Right forelimb (tissue), 1 donor: Measurements from ENCODE around the gene VOPP1.
"Not testable (repeated sequence)": the region's sequence is repeated elsewhere in the genome, so short reads cannot be mapped to it uniquely, and the experiment has no call there.

Experiments
- DNase-seq: peaks from one replicate; pipeline ENCODE4 v3.0.0-alpha.2; 2018

Gene VOPP1

DNA sequence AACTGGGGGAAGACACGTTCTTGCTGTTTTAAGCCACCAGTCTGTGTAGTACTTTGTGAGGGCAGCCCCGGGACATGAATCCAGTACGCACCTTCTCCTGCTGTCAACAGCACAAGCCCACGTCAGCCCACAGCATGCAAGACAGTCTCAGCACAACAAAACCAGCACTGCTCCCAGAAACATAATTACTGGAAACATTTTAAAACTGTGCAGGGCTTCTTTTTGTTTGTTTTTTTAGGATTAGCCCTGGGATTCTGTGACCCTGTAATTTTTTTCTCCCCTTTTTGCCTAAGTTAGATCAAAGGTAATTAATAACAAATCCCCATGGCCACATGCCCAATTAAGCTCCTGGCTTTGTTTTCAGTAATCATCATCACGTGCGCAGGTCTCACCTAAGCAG is 87.5 kb downstream of the VOPP1 start:
- DNase-seq = no peak

DNA sequence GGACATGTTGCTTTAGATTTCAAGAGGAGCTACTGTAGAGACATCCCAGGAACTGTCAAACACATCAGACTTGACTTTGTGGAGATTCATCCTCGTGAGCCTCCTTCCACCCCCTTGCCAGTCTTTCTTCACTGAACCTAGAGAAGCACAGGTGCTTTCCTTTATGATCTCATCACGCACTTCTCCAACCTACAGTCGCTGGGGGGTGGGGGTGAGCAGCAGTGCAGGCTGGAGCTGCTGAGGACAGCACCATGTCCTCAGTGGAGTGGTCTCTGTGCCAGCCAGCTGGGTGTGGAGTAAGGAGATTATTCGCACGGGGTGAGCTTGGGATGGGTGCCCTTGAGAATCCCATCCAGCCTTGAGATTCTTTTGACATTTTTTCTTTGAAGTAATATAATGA is 88.1 kb downstream of the VOPP1 start:
- no peak for DNase-seq

DNA sequence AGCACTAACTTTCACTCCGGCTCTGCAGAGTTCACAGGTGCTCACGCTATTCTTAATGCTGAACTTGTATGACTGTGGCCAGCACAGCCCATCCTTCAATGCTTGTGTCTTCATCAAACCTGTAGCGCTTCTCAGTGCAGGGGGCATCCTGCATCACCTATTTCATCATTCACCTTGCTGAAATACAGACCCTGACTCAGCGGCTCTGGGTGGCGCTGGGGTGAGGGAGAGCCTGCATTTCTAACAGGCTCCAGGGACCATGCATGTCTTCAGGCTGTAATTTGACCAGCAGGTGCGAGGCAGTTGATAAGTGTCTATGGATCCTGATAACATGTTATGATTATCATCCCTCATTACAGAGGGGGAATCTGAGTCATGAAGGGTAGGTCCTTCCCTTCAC is 89.3 kb downstream of the VOPP1 start:
- no peak for DNase-seq

DNA sequence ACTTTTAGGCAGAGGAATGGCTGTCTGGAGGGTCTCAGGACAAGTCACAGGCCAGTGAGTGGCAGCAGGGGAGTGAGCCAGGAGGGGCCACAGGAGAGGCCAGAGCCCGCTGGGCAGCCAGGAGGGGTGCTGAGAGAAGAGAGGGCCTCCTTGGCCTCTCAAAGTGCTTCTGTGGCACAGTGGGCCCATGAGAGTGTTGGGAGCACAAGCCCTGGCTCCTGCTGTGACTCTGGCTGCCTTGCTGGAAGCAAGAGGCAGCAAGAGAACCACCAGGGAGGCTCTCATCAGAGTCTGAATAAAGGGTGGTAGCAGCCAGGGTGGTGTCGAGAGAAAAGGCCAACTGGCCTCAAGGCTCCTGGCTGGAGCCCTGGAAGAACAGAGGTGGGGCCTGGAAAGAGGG is 91.1 kb downstream of the VOPP1 start:
- no peak for DNase-seq

DNA sequence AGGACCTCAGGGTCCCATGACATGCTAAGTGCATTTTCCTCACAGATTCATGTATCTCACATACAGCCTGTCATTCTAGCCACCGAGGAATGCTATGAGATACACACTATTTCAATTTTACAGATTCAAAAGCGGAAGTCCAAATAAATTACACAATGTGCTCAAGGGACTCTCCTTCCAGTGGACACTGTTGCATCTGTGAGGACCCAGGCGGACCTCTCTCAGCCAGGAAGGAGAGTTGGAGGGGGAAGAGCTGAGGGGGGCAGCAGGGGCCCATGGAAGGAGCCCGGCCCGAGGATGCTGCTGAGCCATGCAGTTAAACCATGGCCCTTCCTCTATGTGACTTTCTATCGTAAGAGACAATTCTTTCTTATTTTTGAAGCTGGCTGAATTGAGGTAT is 93.6 kb downstream of the VOPP1 start:
- no peak for DNase-seq

DNA sequence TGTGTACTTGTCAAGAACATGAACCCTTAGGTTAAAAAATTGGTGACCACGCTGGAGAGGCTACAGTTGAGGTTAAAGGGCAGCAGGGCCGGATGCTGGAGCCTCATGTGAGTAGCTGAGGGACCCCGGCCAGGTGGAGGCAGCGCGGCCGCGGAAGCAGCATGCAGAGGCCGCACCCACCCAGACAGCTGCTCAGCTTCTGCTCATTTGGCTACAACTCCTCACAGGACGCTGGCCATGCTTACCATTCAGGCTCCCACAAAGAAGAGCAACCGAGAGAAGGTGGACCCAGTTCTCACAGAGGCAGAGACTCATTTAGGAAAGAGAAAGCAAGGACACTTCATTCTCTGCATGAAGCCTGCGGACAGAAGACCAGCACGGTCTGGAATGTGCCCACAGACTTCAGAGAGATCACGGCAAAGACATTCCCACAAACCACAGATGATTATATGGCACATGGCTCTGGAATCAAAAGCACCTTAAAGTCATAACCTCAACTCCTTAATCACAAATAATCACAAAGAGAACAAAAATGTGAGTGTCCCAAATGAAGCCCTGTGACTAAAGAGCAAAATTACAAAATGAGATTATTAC is 94.4 kb downstream of the VOPP1 start:
- no peak for DNase-seq

DNA sequence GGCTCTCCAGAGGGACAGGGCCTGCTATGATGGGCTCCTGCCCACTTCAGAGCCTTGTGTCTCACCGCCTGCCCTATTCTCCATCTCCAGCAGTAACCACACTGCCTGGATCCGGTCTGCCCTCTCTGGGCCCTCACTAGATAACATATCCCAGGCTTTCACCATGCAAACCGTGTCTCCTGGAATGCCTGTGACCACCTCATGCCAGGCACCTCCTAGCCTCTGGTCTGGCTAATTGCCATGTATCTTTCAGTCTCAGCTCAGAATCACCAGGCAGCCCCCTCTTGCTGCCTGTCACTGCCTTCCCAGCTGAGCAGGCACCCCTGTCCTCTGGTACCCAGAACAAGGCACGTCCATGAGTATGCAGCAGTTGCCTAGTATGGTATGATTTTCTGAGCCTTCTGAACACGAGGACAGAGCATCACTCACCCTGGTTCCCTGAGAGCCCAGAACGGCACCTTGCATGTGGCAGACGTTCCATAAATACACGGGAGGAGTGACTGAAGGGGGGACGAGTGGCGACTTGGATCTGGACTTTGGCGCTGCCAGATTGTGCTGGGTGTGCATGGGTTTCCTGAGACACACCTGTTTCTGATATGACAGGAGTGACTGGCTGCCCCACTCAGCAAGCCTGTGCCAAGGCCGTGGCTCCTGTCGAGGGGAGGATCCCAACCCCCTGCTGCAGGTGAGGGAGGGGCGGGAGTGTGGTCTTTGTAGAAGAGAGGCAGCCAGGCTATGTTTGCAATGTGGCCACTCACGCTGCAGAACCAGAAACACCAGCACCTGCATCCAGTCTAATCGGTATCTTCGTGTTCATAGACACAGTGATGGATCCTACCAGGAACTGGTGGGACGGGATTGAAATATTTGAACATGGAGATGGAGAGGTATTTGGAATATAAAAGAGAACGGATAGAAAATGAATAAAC is 95.2 kb downstream of the VOPP1 start:
- no peak for DNase-seq

DNA sequence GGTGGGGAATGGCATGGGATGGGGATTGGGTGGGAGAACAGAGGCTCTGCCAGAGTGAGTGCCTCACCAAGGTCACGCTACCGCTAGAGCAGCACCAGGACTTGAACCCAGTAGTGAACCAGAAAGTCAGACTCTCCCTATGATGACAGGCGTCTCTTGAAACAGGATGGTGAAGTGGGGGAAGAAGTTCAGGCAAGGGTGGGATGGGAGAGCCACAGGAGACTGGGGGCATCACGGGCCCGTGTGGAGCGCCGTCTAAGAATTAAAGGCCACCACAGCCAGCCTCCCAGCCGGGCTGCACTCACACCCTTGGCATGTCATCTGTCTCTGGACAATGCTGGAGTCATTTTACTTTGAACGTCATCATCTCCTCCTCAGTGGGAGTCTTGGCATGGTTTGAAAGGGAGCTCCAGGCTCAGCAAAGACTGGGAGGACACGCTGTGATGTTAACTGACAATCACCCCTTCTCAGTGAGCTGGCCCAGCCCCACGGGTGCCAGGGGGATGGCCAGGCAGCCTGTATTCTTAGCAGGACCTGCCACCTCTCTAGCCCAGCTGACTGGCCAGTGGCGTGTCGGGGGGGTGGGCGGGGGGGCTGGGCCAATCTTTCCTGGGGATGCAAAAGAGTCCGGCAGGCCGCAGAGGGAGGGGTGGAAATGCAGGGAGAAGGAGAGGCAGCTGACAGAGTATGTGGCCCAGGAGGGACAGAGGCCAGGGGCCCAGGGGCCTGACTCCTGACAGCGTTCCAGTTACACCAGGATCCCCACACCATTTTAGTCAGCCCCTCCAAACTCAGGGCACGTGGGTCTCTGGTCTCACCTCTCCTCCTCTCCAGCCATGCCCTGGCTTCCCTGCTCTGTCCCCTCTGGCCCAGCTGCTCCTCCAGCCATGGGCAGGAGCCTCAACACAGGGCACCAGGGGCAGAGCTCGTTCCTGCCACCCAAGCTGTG is 96.2 kb downstream of the VOPP1 start:
- DNase-seq = no peak

DNA sequence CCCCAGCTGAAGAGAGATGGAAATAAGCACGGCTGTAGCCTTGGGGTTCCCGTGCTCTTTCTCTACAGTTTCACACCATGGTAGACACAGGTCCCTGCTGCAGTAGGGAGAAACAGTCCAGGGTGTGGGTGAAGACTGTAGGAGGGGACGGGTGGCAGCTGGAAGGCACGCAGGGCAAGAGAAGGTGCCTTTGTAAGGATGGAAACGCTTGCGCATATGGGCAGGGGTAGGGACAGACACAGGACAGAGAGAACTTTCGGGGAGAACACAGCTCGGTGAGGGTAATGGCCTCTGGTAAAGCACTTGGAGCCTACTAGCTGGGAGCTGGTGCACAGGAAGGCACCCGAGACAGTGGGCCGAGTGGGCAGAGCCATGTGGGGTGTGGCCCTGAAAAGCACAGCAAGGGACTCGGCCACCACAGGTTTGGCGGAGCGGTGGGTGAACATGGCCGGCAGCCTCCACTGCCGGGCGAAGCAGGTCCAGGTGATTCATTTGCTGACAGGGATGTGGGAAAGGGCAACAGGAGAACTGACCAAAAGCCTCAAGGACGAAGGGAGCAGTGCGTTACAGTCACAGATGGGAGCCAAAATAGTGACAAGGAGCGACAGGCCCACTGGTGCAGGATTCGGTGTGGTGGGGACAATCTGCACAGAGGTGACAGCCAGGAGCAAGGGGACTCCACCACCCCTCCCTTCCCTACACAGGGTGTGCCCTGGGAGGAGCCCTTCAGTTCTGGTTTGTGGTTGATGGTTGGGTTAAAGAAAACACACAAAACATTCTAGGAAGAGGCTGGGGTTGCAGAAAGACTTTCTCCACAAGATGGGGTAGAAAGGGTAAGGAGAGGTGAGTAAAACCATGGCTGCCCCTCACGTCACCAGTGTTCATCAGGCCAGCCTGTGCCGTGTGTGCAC is 97.1 kb downstream of the VOPP1 start:
- no peak for DNase-seq

DNA sequence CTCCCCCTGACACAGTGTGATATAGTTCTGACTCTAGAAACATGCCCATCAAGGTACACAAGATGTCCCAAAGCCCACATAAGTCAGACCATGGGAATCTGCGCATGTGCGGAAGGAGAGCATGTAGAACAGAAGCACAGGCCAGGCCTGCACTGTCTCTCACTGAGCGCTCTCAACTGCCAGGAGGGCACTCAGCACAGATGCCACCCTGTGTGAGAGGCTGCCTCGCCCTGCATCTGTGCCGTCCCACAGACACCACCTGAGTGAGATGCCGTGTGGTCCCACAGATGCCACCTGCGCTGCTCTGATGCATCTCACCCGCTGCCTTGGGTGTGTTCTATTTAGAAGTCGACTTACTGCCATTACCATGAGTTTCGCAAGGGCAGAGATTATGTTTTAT is 98.4 kb downstream of the VOPP1 start:
- DNase-seq = no peak

DNA sequence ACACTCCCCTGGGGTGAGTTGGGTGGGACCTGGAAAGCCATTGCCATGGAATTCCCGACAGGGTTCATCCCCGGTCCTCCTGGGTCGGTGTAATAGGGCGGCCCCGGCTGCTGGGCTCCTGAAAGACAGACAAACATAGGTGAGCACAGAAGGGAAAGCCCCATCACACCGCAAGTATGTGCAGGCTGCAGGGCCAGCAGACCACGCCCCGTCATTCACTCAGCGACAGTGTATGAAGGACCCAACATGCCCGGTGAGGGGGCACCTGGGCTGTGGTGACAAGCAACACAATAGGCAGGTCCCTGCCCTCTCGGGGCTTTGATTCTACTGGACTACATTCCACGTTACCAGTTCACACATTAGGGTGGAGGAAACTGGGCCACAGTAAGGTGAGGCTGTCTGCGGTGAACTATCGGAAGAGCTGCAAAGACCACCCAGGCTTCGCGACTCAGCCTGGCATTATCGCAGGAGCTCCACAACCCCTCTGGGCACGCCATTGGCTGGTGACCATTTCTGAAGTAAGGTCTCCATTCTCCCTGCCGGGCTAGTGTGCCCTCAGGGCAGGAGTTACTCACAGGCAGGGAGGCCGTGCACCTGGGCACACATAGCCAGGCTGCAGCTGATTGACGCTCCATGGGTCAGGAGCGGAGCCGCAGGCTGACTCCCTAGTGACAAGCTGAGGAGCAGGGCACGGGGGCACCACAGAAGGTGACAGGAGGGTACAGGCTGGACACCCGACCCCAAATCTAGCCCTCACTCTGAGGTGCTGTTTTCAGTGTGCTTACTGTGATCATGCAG is 99.2 kb downstream of the VOPP1 start:
- no peak for DNase-seq

DNA sequence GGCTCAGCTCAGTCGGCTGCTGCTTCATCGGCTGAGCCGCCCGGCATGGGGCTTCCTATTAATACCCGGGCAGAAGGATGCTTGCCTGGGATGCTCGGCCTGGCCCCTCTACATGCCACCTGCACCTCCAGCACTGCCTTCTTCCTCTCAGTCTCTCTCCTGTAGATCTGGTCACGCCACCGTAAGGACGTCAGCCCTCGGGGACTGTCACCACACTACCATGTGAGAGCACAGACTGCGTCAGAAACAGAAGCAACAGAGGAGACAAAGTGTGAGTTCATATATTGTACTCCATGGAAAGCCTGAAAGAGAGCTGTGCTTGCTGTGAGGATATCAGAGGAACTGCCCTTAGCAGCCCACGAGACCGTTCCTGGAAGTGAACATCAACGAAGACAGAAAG is 99.9 kb downstream of the VOPP1 start:
- DNase-seq = not testable (repeated sequence)

DNA sequence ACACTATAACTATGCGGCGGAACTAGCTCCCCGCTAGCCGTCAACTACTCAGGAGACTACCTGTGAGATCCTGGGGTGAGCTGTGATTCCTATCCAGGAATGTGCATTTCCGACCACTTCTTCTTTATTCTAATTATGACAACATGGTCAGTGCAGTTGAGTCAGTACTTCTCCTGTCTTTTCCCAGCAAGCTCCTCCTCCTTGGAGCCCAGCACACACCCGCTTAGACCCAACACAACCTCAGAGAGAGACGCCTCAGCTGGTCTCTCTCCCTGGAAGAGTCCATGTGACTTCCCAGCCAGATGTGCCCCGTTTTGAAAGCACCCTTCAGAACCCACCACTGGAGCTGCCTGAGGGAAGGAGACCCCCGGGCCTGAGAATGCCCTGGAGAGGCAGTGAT is 100.7 kb downstream of the VOPP1 start:
- DNase-seq = not testable (repeated sequence)

DNA sequence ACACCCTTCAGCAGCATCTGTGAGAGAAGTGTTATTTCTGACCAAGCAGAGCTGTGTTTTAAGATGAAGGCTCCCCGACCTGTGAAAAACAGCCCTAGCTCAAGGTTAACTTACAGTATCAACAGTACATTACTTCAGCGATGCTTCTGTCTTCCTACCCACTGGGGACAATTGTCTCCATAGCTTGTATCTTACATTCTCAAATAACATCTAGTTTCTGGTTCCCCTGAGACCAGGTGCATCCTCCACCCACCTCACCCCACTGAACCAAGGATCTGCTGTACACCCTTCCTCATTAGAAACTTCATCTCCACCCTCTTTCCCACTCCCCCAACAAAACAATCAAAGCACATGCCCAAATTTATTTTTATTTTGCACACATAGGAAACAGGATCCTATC is 102.0 kb downstream of the VOPP1 start:
- DNase-seq = no peak

DNA sequence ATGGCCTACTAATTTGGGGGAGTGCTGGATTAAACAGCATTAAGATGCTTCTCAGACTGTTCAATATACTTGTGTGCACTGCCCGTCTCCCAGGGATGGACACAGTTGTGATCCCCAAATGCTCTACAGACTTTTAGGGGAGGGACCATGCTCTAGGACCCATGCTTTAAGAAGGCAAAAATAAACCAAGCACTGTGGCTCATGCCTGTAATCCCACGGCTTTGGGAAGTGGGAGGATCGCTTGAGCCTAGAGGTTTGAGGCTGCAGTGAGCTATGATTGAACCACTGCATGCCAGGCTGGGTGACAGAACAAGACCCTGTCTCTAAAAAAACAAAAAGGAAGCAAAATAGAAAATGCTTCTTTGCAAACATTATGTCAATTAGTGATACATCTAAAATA is 102.6 kb downstream of the VOPP1 start:
- no peak for DNase-seq

DNA sequence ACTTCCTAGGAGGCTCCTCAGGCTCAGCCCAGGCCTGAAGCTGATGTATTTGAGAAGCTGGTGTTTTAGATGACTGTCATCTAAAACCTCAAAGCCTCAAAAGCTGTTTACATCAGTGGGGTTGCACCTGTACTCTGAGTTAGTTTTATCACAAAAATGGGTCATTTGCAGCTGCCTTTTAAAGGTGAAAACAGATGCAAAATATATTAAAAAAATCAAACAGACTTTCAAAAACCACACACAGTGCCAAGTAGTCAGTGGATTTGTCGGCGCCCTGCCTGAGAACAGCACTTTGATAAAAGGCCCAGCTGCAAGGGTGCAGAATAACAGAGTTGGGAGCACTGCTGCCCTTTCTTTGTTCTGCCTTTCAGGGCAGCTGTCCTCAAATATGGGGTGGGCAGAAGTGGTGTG is 103.0 kb downstream of the VOPP1 start:
- no peak for DNase-seq

DNA sequence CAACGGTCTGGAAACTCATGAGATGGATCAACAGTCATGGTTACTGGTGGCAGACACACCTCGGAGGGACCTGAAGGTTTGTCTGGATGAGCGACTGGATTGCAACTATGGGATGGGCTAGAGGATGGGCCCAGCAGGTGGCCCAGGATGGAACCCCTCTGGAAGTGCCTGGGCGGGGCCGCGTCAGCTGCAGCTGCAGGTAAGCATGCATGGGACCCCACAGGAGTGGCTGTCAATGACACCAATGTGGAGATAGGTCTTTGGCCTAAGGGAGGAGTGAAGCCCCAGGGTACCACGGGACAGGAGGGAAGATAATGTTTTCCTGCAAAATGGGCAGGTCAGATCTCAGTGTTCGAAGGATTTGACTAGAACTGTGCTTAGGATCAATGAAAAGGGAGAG is 103.8 kb downstream of the VOPP1 start:
- DNase-seq = no peak

DNA sequence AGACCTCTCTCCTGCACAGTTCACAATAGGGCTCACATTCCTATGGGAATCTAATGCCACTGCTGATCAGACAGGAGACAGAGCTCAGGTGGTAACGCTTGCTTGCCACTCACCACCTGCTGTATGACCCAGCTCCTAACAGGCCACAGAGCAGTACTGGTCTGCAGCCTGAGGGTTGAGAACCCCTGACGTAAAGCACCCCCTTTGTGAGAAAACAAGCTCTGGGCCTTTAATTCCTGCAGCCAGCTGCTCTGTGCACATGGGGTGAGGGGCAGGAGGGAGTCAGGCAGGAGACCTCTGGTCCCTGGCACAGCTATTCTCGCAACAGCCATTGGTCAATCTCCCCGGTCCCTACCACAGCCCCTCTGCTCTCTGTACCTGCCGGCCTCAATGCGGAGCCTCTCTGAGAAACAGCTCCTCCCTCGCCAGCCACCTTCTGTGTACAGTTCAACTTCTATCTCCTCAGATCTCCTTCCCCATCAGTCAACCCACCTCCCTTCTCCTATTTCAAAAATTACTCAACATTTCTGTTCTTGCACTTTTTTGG is 105.2 kb downstream of the VOPP1 start:
- DNase-seq = no peak

DNA sequence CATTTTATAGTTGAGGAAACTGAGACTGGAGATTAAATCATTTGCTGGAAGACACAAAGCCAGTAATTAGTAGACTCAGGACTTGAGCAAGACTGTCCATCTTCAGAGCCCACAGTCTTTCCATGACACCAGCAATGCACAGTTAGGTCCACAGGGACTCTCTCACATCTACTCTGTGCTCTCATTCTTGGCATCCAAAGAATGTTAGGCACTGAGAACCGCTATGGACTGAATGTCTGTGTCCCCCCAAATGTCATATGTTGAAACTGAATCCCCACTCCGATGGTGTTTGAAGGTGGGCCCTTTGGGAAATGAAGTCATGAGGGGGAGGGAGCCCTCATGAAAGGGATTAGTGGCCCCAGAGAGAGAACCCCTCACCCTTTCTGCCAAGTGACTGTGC is 106.6 kb downstream of the VOPP1 start:
- no peak for DNase-seq

DNA sequence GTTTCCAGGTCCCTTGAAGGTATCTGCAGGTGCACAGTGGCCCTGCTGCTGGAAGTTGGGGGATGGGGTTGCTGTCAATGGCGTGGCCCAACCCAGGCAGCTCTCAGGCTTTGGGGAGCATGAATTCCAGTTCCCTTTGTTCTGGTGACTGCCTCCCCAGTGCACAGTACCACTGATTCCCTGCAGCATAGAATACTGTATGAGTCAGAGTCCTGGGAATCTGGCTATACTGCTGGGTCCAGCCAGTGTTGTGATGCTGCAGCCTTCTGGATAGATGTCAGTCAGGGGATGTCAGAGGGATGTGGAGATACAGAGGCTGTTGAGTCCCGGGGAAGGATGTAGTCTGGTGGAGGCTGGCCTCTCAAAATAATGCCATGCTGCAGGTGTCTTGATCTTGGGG is 107.9 kb downstream of the VOPP1 start:
- no peak for DNase-seq

DNA sequence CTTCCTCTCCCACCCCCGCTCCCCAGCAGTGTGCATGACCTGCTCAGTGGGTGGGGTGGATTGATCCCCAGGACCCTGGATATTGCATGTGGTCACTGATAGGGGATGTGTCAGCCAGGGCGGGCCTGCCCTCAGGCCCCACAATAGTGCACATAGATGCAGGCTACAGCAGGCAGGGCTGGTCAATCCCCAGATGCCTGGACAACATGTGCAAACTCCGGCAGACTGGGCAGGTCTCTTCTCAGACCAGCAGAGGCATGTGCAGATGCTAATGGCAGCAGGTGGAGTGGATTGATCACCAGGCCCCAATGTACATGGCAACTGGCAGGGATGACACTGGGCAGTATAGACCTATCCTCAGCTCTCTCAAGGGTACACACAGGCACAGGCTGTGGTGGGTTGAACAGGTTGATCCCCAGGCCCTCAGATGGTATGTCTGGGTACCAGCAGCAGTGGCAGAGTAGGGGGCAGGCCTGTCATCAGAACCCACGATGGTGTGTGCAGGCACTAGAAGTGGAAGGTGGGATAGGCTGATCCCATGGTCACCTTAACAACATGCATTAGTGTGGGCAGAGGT is 108.5 kb downstream of the VOPP1 start:
- no peak for DNase-seq
